ENCODE results near the gene SH3RF1.
"Not testable (repeated sequence)": the region's sequence is repeated elsewhere in the genome, so short reads cannot be mapped to it uniquely, and the experiment has no call there.

Gene SH3RF1

DNA sequence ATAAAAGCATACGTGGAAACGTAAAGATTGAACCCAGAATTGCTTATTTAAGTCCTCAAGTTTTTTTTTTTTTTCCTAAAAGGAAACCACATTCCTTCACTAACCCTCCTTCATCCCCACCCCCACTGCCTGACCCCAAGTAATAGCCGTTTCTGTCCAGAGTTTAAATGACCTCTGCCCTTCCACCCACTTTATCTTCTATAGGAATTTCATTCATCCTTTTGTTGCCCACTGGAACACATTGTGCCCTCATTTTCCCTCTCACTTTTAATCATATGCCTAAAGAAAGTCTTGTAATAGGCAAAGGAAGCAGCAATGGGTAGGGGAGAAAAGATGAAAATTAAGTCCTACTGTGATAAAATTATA lies 62.7 kb downstream of the SH3RF1 start:
- Histone ChIP-seq H3K4me1 (ENCODE audit: control extremely low read depth in 1 of 4, control insufficient read depth in 4 of 4, insufficient read depth in 4 of 4, low read length in 3 of 4) (no peaks in the 10 kb centered on the region), H3K27ac (ENCODE audit: insufficient read depth in 1 of 2, low read depth in 1 of 2, low read length in 2 of 2, poor library complexity in 1 of 2, severe bottlenecking in 2 of 2) (no peak overlapping the region), H3K36me3 (ENCODE audit: control insufficient read depth in 4 of 4, insufficient read depth in 4 of 4, low read length in 3 of 4) (peaks cover 0 to 3% (median 0%) of the 10 kb centered on the region in 4 experiments), H3K4me3 (ENCODE audit: control insufficient read depth in 1 of 7, extremely low read depth in 1 of 7, insufficient read depth in 4 of 7, low read depth in 2 of 7, low read length in 6 of 7) (no peak overlapping the region), H3K27me3 (replicated peaks in 2 of 5; ENCODE audit: control insufficient read depth in 4 of 5, insufficient read depth in 5 of 5, low read length in 4 of 5) (no peaks in the 10 kb centered on the region), H3K9me3 (ENCODE audit: control extremely low read depth in 1 of 5, control insufficient read depth in 4 of 5, insufficient read depth in 2 of 5, low read depth in 1 of 5, low read length in 4 of 5) (peaks cover 0 to 2% (median 0%) of the 10 kb centered on the region in 5 experiments)
- ChIA-PET POLR2A (no interaction called here), CTCF (interaction anchor here (1.0 to 1.6 kb wide), 3 partner anchors 8 to 15 kb away, joined by 3 to 4 read pairs (median 4); no protein-coding TSS in a partner anchor)
- 95% methylated on average over 2 of the region's 3 CpGs for WGBS (ENCODE audit: insufficient coverage)
- no peak for DNase-seq

DNA sequence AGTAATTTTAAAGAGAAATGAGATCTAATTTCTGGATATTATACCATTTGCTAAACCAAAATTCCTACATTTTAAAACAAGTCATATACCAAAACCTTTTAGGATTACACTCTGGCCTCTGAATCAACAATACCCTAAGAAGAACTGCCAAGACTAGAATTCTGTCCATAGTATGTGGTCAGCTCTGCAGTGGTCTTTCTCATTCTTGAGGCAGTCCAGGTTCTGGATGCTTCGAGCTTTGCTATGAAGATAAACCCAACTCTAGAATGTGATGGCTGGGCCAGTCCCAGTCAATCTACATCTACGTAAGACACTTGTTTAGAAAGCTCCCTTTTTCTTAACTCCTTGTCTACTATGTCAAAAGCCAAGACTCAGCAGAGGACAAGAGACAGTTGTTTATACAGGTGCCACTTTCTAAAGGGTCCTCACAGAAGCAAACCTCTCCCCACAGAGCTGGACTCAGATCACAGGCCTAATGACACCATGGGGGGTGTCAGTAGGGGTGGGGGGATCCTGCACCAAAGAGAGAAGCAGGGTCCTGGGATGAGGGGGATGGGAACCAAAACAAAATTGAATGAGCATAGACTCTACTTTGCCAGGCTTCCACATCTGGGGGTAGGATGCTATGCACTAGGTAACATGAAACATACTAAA lies 63.2 kb downstream of the SH3RF1 start:
- 100% methylated on average over 2 of the region's 2 CpGs for WGBS (ENCODE audit: insufficient coverage)
- Histone ChIP-seq H3K4me1 (ENCODE audit: control extremely low read depth in 1 of 4, control insufficient read depth in 4 of 4, insufficient read depth in 4 of 4, low read length in 3 of 4) (no peaks in the 10 kb centered on the region), H3K36me3 (ENCODE audit: control insufficient read depth in 4 of 4, insufficient read depth in 4 of 4, low read length in 3 of 4) (no peaks in the 10 kb centered on the region), H3K4me3 (ENCODE audit: control insufficient read depth in 1 of 7, extremely low read depth in 1 of 7, insufficient read depth in 4 of 7, low read depth in 2 of 7, low read length in 6 of 7) (no peak overlapping the region), H3K27me3 (replicated peaks in 2 of 5; ENCODE audit: control insufficient read depth in 4 of 5, insufficient read depth in 5 of 5, low read length in 4 of 5) (no peaks in the 10 kb centered on the region), H3K27ac (ENCODE audit: insufficient read depth in 1 of 2, low read depth in 1 of 2, low read length in 2 of 2, poor library complexity in 1 of 2, severe bottlenecking in 2 of 2) (no peak overlapping the region), H3K9me3 (ENCODE audit: control extremely low read depth in 1 of 5, control insufficient read depth in 4 of 5, insufficient read depth in 2 of 5, low read depth in 1 of 5, low read length in 4 of 5) (no peaks in the 10 kb centered on the region)
- ChIA-PET CTCF (interaction anchor here (1.0 to 1.6 kb wide), 3 partner anchors 9 to 14 kb away, joined by 3 to 4 read pairs (median 4); no protein-coding TSS in a partner anchor), POLR2A (interaction anchor here (0.6 kb wide), 1 partner anchor 13 kb away, joined by 4 read pairs; no protein-coding TSS in a partner anchor)
- DNase-seq: no peak

DNA sequence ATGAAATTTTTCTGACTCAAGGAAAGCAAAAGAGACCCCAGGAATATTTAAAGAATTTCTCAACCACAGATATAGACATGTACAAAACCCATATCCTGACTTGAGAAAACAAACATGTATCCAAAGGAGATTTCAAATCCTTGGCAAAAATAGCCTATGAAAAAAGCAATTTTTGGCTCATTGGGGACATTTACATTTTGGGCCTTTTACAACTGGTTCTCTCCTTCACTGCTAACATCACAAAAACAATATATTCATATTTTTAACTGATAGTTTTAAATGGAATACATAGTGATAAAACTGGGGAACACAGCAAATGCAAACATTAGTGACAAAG lies 65.0 kb downstream of the SH3RF1 start:
- Histone ChIP-seq H3K9me3 (ENCODE audit: control extremely low read depth in 1 of 5, control insufficient read depth in 4 of 5, insufficient read depth in 2 of 5, low read depth in 1 of 5, low read length in 4 of 5) (no peaks in the 10 kb centered on the region), H3K27ac (ENCODE audit: insufficient read depth in 1 of 2, low read depth in 1 of 2, low read length in 2 of 2, poor library complexity in 1 of 2, severe bottlenecking in 2 of 2) (no peak overlapping the region), H3K4me3 (ENCODE audit: control insufficient read depth in 1 of 7, extremely low read depth in 1 of 7, insufficient read depth in 4 of 7, low read depth in 2 of 7, low read length in 6 of 7) (no peak overlapping the region), H3K4me1 (ENCODE audit: control extremely low read depth in 1 of 4, control insufficient read depth in 4 of 4, insufficient read depth in 4 of 4, low read length in 3 of 4) (no peaks in the 10 kb centered on the region), H3K36me3 (ENCODE audit: control insufficient read depth in 4 of 4, insufficient read depth in 4 of 4, low read length in 3 of 4) (no peaks in the 10 kb centered on the region), H3K27me3 (replicated peaks in 2 of 5; ENCODE audit: control insufficient read depth in 4 of 5, insufficient read depth in 5 of 5, low read length in 4 of 5) (no peaks in the 10 kb centered on the region)
- no peak for DNase-seq
- ChIA-PET POLR2A (no interaction called here), CTCF (no interaction called here)

- WGBS (ENCODE audit: insufficient coverage): 90% methylated on average over 3 of the region's 3 CpGs
- no peaks in the 10 kb centered on the region for H3K9me3 ChIP-seq (ENCODE audit: control extremely low read depth in 1 of 5, control insufficient read depth in 4 of 5, insufficient read depth in 2 of 5, low read depth in 1 of 5, low read length in 4 of 5)
- DNase-seq: no peak
Measured at GRCh38 chr4:169205075-169205743, 65.5 kb downstream of the SH3RF1 start.

GRCh38 chr4:169203891-169204290 lies 66.9 kb downstream of the SH3RF1 start:
- Histone ChIP-seq H3K4me1 (ENCODE audit: control extremely low read depth in 1 of 4, control insufficient read depth in 4 of 4, insufficient read depth in 4 of 4, low read length in 3 of 4) (no peaks in the 10 kb centered on the region), H3K36me3 (ENCODE audit: control insufficient read depth in 4 of 4, insufficient read depth in 4 of 4, low read length in 3 of 4) (no peaks in the 10 kb centered on the region), H3K27me3 (replicated peaks in 2 of 5; ENCODE audit: control insufficient read depth in 4 of 5, insufficient read depth in 5 of 5, low read length in 4 of 5) (no peaks in the 10 kb centered on the region), H3K9me3 (ENCODE audit: control extremely low read depth in 1 of 5, control insufficient read depth in 4 of 5, insufficient read depth in 2 of 5, low read depth in 1 of 5, low read length in 4 of 5) (no peaks in the 10 kb centered on the region), H3K27ac (ENCODE audit: insufficient read depth in 1 of 2, low read depth in 1 of 2, low read length in 2 of 2, poor library complexity in 1 of 2, severe bottlenecking in 2 of 2) (no peak overlapping the region), H3K4me3 (ENCODE audit: control insufficient read depth in 1 of 7, extremely low read depth in 1 of 7, insufficient read depth in 4 of 7, low read depth in 2 of 7, low read length in 6 of 7) (no peak overlapping the region)
- 98% methylated on average over 5 of the region's 6 CpGs for WGBS (ENCODE audit: insufficient coverage)
- POLR2A ChIA-PET: interaction anchor here (0.6 kb wide), 1 partner anchor 768 kb away, joined by 4 read pairs; no protein-coding TSS in a partner anchor
- CTCF ChIA-PET: interaction anchor here (0.6 to 1.2 kb wide), 4 partner anchors 14 to 363 kb away, joined by 3 to 5 read pairs (median 3); no protein-coding TSS in a partner anchor
- no peak for DNase-seq

More at GRCh38 chr4:169205075-169205743, 65.5 kb downstream of the SH3RF1 start:
- Histone ChIP-seq H3K4me1 (ENCODE audit: control extremely low read depth in 1 of 4, control insufficient read depth in 4 of 4, insufficient read depth in 4 of 4, low read length in 3 of 4) (no peaks in the 10 kb centered on the region), H3K4me3 (ENCODE audit: control insufficient read depth in 1 of 7, extremely low read depth in 1 of 7, insufficient read depth in 4 of 7, low read depth in 2 of 7, low read length in 6 of 7) (no peak overlapping the region), H3K36me3 (ENCODE audit: control insufficient read depth in 4 of 4, insufficient read depth in 4 of 4, low read length in 3 of 4) (no peaks in the 10 kb centered on the region), H3K27me3 (replicated peaks in 2 of 5; ENCODE audit: control insufficient read depth in 4 of 5, insufficient read depth in 5 of 5, low read length in 4 of 5) (no peaks in the 10 kb centered on the region), H3K27ac (ENCODE audit: insufficient read depth in 1 of 2, low read depth in 1 of 2, low read length in 2 of 2, poor library complexity in 1 of 2, severe bottlenecking in 2 of 2) (no peak overlapping the region)
- POLR2A ChIA-PET: no interaction called here
- CTCF ChIA-PET: interaction anchor here (0.9 to 1.2 kb wide), 2 partner anchors 88 to 96 kb away, joined by 3 read pairs; no protein-coding TSS in a partner anchor

- CTCF ChIA-PET: interaction anchor here (0.6 to 1.2 kb wide), 4 partner anchors 13 to 363 kb away, joined by 3 to 5 read pairs (median 3); no protein-coding TSS in a partner anchor
- H3K27ac ChIP-seq (ENCODE audit: insufficient read depth in 1 of 2, low read depth in 1 of 2, low read length in 2 of 2, poor library complexity in 1 of 2, severe bottlenecking in 2 of 2); H3K4me3 ChIP-seq (ENCODE audit: control insufficient read depth in 1 of 7, extremely low read depth in 1 of 7, insufficient read depth in 4 of 7, low read depth in 2 of 7, low read length in 6 of 7); DNase-seq; H3K36me3 ChIP-seq (ENCODE audit: control insufficient read depth in 4 of 4, insufficient read depth in 4 of 4, low read length in 3 of 4); H3K27me3 ChIP-seq (replicated peaks in 2 of 5; ENCODE audit: control insufficient read depth in 4 of 5, insufficient read depth in 5 of 5, low read length in 4 of 5); H3K9me3 ChIP-seq (ENCODE audit: control extremely low read depth in 1 of 5, control insufficient read depth in 4 of 5, insufficient read depth in 2 of 5, low read depth in 1 of 5, low read length in 4 of 5); H3K4me1 ChIP-seq (ENCODE audit: control extremely low read depth in 1 of 4, control insufficient read depth in 4 of 4, insufficient read depth in 4 of 4, low read length in 3 of 4): not testable (repeated sequence)
- POLR2A ChIA-PET: interaction anchor here (0.6 kb wide), 1 partner anchor 769 kb away, joined by 4 read pairs; no protein-coding TSS in a partner anchor
- WGBS (ENCODE audit: insufficient coverage): 100% methylated on average over 2 of the region's 4 CpGs
Measured at GRCh38 chr4:169203278-169203677, 67.5 kb downstream of the SH3RF1 start.

- no peaks in the 10 kb centered on the region for H3K36me3 ChIP-seq (ENCODE audit: control insufficient read depth in 4 of 4, insufficient read depth in 4 of 4, low read length in 3 of 4)
- 60% methylated on average over 1 of the region's 1 CpG for WGBS (ENCODE audit: insufficient coverage)
- no peaks in the 10 kb centered on the region for H3K27me3 ChIP-seq (replicated peaks in 2 of 5; ENCODE audit: control insufficient read depth in 4 of 5, insufficient read depth in 5 of 5, low read length in 4 of 5)
- DNase-seq: no peak
- ChIA-PET CTCF (interaction anchor here (0.7 to 1.2 kb wide), 4 partner anchors 8 to 364 kb away, joined by 3 read pairs; no protein-coding TSS in a partner anchor), POLR2A (no interaction called here)
- H3K4me3 ChIP-seq (ENCODE audit: control insufficient read depth in 1 of 7, extremely low read depth in 1 of 7, insufficient read depth in 4 of 7, low read depth in 2 of 7, low read length in 6 of 7): no peak overlapping the region
- no peaks in the 10 kb centered on the region for H3K4me1 ChIP-seq (ENCODE audit: control extremely low read depth in 1 of 4, control insufficient read depth in 4 of 4, insufficient read depth in 4 of 4, low read length in 3 of 4)
- no peak overlapping the region for H3K27ac ChIP-seq (ENCODE audit: insufficient read depth in 1 of 2, low read depth in 1 of 2, low read length in 2 of 2, poor library complexity in 1 of 2, severe bottlenecking in 2 of 2)
- H3K9me3 ChIP-seq (ENCODE audit: control extremely low read depth in 1 of 5, control insufficient read depth in 4 of 5, insufficient read depth in 2 of 5, low read depth in 1 of 5, low read length in 4 of 5): no peaks in the 10 kb centered on the region
Measured at GRCh38 chr4:169202878-169203277, 67.9 kb downstream of the SH3RF1 start.

Measured in common myeloid progenitor, CD34-positive (primary cell).